ENCODE measurements around the gene ACVRL1. TPM values are rescaled to one million over a fixed set of nuclear protein-coding genes. Genes with fewer than 3 reads are reported as not detected.

ACVRL1 gene
- total RNA-seq: 187 and 199 TPM in 2 replicates

DNA sequence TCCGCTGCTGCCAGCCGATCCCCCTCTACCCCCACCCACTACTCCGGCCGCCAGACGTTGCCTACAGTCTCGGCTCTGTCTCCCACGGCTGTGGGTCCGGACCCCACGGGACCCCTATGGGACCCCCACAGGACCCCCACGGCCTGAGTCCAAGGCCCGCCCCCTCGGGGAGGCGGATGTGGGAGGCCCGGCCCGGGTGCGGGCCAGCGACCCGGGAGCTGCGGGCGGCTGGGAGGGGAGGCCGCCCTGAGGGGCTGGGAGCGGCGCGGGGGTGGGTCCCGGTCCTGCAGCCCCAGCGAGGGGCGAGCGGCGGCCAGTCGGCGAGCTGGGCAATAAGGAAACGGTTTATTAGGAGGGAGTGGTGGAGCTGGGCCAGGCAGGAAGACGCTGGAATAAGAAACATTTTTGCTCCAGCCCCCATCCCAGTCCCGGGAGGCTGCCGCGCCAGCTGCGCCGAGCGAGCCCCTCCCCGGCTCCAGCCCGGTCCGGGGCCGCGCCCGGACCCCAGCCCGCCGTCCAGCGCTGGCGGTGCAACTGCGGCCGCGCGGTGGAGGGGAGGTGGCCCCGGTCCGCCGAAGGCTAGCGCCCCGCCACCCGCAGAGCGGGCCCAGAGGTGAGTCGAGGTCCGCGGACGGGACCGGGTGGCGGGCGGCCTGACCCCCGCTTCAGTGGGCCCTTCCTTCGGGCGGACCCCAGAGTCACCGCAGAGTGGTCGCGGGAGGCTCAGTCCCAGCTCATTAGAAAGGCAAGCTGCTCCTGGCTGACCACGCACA, at the start of gene ACVRL1:
ACVRL1 (plus strand) TSS at position 422 of the 773 bp plus-strand sequence. CDS start 4,971 bp downstream, outside the sequence.

DNA sequence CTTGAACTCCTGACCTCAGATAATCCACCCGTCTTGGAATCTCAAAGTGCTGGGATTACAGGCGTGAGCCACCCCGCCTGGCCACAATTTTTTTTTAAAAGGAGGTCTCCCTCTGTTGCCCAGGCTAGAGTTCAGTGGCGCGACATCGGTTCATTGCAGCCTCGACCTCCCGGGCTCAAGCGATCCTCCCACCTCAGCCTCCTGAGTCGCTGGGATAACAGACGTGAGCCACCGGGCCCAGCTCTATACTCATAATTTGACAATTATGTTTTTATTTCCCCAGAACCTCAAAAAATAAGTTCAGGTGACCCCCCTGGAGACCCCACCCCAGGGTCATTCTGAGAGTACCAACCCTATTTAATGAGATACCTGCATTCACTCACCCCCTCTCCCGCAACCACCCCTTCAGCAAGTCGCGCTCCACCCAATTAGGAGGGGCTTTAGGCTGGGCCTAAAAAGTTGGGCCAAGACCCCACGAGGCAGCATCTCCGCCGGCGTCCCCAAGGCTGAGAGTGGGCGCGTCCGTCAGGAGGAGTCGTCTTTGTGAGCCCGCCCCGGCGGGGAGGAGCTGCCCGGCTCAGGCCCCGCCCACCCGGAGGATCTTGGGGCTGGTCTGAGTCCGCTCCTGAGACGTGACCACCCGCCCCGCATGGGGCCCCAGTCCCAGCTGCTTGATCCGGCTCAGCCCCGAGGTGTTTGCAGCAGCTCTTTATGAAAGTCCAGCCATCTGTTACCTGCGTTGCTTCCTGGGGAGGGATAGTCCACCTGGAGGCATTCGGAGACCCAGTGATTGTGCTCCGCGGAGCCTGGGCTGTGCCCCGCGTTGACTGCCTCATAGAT, 19.6 kb upstream of the ACVRL1 start, which contains the start of gene ANKRD33:
ANKRD33 (plus strand) TSS at position 628 of the 840 bp plus-strand sequence; CDS start at position 712, 84 bp downstream.

DNA sequence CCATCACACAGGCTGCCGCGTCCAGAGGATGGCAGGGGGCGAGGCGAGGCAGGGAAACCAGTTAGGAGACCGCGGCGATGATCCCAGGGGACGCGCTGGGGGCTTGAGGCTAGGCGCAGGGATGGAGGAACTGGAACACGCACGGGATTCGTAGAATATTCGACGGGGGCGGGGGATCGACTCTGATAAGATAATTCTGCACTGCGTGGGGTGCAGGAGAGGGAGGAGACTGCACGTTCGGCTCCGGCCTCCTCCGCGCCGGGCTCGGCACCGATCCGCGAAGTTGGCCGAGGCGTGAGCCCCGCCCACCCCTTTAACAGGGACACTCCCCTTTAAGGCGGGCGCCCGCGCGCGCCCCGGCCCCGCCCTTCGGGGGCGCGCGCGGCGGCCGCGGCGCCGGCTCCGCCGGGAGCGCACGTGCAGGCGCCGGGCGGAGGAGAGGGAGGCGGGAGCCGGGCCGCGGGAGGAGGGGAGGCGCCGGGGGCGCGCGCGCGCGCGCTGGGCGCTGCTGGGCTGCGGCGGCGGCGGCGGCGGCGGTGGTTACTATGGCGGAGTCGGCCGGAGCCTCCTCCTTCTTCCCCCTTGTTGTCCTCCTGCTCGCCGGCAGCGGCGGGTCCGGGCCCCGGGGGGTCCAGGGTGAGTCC, 44.0 kb downstream of the ACVRL1 start, which contains the start of gene ACVR1B:
ACVR1B (plus strand) TSS at position 501 of the 644 bp plus-strand sequence; CDS start at position 546, 45 bp downstream.

Other genes with a start within 250 kb of the ACVRL1 start
- gene FIGNL2, start 58.8 kb upstream of the ACVRL1 start, total RNA-seq: 0.24 and 0.56 TPM in 2 replicates
- gene ANKRD33, start 19.4 kb upstream of the ACVRL1 start, total RNA-seq: 0.44 TPM in 1 of 2 replicates, not detected in the other
- 23.4 and 24.1 TPM in 2 replicates for gene ACVR1B, start 44.2 kb downstream of the ACVRL1 start, total RNA-seq
- gene TAMALIN, start 99.4 kb downstream of the ACVRL1 start, total RNA-seq: 16.6 and 19.0 TPM in 2 replicates
- 2.1 and 4.4 TPM in 2 replicates for gene NR4A1, start 143.9 kb downstream of the ACVRL1 start, total RNA-seq
- gene ATG101, start 162.5 kb downstream of the ACVRL1 start, total RNA-seq: 33.1 and 45.5 TPM in 2 replicates
- gene SMIM41, start 172.2 kb downstream of the ACVRL1 start, total RNA-seq: not detected in 2 replicates